ENCODE measurements around the gene ATP7B. TPM values are rescaled to one million over a fixed set of nuclear protein-coding genes. Genes with fewer than 3 reads are reported as not detected.

ATP7B gene
- total RNA-seq, 8 experiments from 2014 or later, result 0.97 to 7.3 (median 5.6) TPM

- in situ Hi-C loops (cut with MboI; ENCODE audit: low pct_unique_long_range_greater_than_20kb in 2 of 9, low sequenced_read_pairs in 9 of 9, unreplicated experiment in 9 of 9), result no loop called here
- no peak overlapping the region for H3K4me3 ChIP-seq
- 36 to 100% (median 90%) methylated on average over 2 to 4 of the region's 5 CpGs; no CpG with 5 or more reads in 1 of the 10 experiments for WGBS, 10 experiments
- no peak for ATAC-seq (replicated peaks in 6 of 8)
- peaks cover 0 to 5% of the 10 kb centered on the region in 2 donors for H3K4me1 ChIP-seq (replicated peaks in 1 of 2)
- no peak overlapping the region for H3K27ac ChIP-seq
These were observed 49.5 kb downstream of the ATP7B start for GRCh38 chr13:51961493-51962403.

DNA sequence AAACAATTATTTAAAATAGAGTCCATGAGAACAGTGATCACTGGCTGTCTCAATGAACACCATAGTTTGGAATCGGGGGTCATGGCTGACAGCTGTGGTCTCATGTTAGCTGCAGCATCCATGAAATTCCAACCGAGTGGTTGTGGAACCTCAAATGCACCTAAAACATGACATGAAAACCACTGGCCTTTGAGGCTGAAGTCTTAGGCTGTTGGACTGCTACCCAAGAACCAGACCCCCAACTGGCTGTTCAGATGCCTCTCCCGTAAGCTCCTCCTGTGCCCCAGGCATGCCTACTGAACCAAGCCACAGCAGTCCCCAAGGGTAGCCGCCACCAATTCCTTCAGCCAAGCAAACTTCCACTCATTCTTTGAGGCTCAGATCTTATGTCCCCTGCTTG is 50.5 kb downstream of the ATP7B start:
- WGBS, 10 experiments, result 50 to 100% (median 93%) methylated on average over 1 to 3 of the region's 4 CpGs; no CpG with 5 or more reads in 4 of the 10 experiments
- H3K27ac ChIP-seq, result no peak overlapping the region
- in situ Hi-C loops (cut with MboI; ENCODE audit: low pct_unique_long_range_greater_than_20kb in 2 of 9, low sequenced_read_pairs in 9 of 9, unreplicated experiment in 9 of 9), result no loop called here
- ATAC-seq (replicated peaks in 6 of 8), result no peak
- H3K4me3 ChIP-seq, result no peak overlapping the region
- H3K4me1 ChIP-seq (replicated peaks in 1 of 2), result peaks cover 0 to 5% of the 10 kb centered on the region in 2 donors

DNA sequence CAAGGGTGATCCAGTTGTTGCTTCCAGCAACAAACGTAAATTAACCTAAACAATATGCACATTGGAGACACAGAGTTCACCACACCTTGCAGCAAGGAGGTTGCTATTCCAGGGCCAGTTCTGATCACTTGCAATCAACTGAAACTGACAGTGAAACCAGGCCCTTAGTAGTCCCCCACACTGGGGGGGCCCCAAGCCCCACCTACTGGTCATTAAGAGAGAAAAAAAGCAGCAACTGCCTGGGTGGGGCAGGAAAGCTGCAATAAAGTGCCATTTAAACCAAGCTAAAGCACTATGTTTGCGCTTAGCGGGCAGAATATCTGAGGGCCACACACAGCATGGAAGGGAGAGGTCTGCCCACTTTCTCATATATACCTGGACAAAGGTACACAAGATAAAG is 51.5 kb downstream of the ATP7B start:
- no peak overlapping the region for H3K27ac ChIP-seq
- H3K4me3 ChIP-seq, result no peak overlapping the region
- 75 to 100% (median 94%) methylated on average over 1 to 3 of the region's 3 CpGs; no CpG with 5 or more reads in 3 of the 10 experiments for WGBS, 10 experiments
- H3K4me1 ChIP-seq (replicated peaks in 1 of 2), result peaks cover 0 to 5% of the 10 kb centered on the region in 2 donors
- ATAC-seq (replicated peaks in 6 of 8), result peak in 1 of 8 experiments; percentile 43
- in situ Hi-C loops (cut with MboI; ENCODE audit: low pct_unique_long_range_greater_than_20kb in 2 of 9, low sequenced_read_pairs in 9 of 9, unreplicated experiment in 9 of 9), result no loop called here

- in situ Hi-C loops (cut with MboI; ENCODE audit: low pct_unique_long_range_greater_than_20kb in 2 of 9, low sequenced_read_pairs in 9 of 9, unreplicated experiment in 9 of 9), result no loop called here
- WGBS, 10 experiments, result 52 to 100% (median 84%) methylated on average over 1 to 7 of the region's 8 CpGs; no CpG with 5 or more reads in 2 of the 10 experiments
- no peak for ATAC-seq (replicated peaks in 6 of 8)
- Histone ChIP-seq H3K4me3 (no peak overlapping the region), H3K27ac (no peak overlapping the region), H3K4me1 (replicated peaks in 1 of 2) (peaks cover 0 to 5% of the 10 kb centered on the region in 2 donors)
These were observed 53.1 kb downstream of the ATP7B start for GRCh38 chr13:51958217-51958547.

- 0 to 100% (median 67%) methylated on average over 1 to 6 of the region's 9 CpGs; no CpG with 5 or more reads in 2 of the 10 experiments for WGBS, 10 experiments
- H3K27ac ChIP-seq, result no peak overlapping the region
- in situ Hi-C loops (cut with MboI; ENCODE audit: low pct_unique_long_range_greater_than_20kb in 2 of 9, low sequenced_read_pairs in 9 of 9, unreplicated experiment in 9 of 9), result no loop called here
These were observed 53.7 kb downstream of the ATP7B start for GRCh38 chr13:51957377-51958216.

DNA sequence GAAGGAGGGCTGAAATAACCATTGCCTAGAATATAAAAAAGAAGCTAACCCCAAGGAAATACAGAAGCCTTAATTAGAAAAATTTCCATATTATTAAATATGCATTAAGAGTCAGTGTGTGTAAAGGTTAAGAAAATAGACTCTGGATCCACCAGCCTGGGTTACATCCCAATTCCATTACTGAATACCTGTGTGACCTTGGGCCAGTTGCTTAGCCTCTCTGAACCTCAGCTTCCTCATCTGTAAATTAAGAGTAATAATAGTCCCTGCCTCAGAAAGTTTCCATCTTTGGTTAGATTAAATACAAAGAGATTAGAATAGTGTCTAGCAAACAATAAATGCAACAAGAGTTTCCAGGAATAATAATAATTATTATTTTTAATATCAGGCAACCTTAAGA is 54.5 kb downstream of the ATP7B start:
- Histone ChIP-seq H3K4me1 (replicated peaks in 1 of 2) (peaks cover 0 to 5% of the 10 kb centered on the region in 2 donors), H3K27ac (no peak overlapping the region), H3K4me3 (no peak overlapping the region)
- in situ Hi-C loops (cut with MboI; ENCODE audit: low pct_unique_long_range_greater_than_20kb in 2 of 9, low sequenced_read_pairs in 9 of 9, unreplicated experiment in 9 of 9), result no loop called here
- ATAC-seq (replicated peaks in 6 of 8), result no peak

More at GRCh38 chr13:51957377-51958216, 53.7 kb downstream of the ATP7B start:
- Histone ChIP-seq H3K4me1 (replicated peaks in 1 of 2) (peaks cover 0 to 5% of the 10 kb centered on the region in 2 donors), H3K4me3 (no peak overlapping the region)
- ATAC-seq (replicated peaks in 6 of 8), result no peak

- ATAC-seq (replicated peaks in 6 of 8), result peak in 2 of 8 experiments; percentile 26 to 64
- in situ Hi-C loops (cut with MboI; ENCODE audit: low pct_unique_long_range_greater_than_20kb in 2 of 9, low sequenced_read_pairs in 9 of 9, unreplicated experiment in 9 of 9), result no loop called here
These were observed 55.2 kb downstream of the ATP7B start for GRCh38 chr13:51955816-51956603.

DNA sequence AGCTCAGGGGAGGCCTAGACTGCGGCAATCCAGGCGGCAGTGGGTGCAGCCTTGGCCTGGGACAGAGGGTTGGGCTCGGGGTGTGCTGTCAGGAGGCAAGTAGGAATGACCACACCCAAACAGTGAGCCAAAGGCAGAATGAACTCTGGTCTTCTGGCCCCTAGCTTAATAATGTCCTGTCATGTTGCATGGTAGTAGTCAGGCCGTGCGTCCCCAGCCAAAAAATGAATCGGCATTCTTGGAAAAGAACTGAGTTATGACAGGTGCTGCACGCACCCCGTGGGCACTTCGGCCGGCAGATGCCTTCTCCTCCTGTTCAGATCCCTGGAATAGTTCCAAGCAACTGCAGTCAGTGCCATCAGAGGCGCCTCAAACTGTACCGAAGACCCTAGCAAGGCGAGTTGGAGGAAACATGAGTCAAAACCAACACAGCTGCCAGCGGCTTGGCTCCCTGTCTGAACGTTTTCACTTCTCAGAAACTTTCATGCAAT is 55.9 kb downstream of the ATP7B start:
- WGBS, 10 experiments, result 50 to 100% (median 84%) methylated on average over 1 to 13 of the region's 15 CpGs; no CpG with 5 or more reads in 3 of the 10 experiments
- Histone ChIP-seq H3K4me1 (replicated peaks in 1 of 2) (peaks cover 0 to 5% of the 10 kb centered on the region in 2 donors), H3K4me3 (no peak overlapping the region), H3K27ac (no peak overlapping the region)
- in situ Hi-C loops (cut with MboI; ENCODE audit: low pct_unique_long_range_greater_than_20kb in 2 of 9, low sequenced_read_pairs in 9 of 9, unreplicated experiment in 9 of 9), result no loop called here
- ATAC-seq (replicated peaks in 6 of 8), result no peak

More at GRCh38 chr13:51955816-51956603, 55.2 kb downstream of the ATP7B start:
- 33 to 98% (median 70%) methylated on average over 1 to 8 of the region's 16 CpGs; no CpG with 5 or more reads in 1 of the 10 experiments for WGBS, 10 experiments
- H3K4me1 ChIP-seq (replicated peaks in 1 of 2), result peaks cover 0 to 5% of the 10 kb centered on the region in 2 donors
- no peak overlapping the region for H3K27ac ChIP-seq
- H3K4me3 ChIP-seq, result no peak overlapping the region

- peaks cover 0 to 4% of the 10 kb centered on the region in 2 donors for H3K4me1 ChIP-seq (replicated peaks in 1 of 2)
- H3K4me3 ChIP-seq, result no peak overlapping the region
- in situ Hi-C loops (cut with MboI; ENCODE audit: low pct_unique_long_range_greater_than_20kb in 2 of 9, low sequenced_read_pairs in 9 of 9, unreplicated experiment in 9 of 9), result no loop called here
- WGBS, 10 experiments, result 53 to 100% (median 85%) methylated on average over 1 to 3 of the region's 3 CpGs
- H3K27ac ChIP-seq, result no peak overlapping the region
- ATAC-seq (replicated peaks in 6 of 8), result no peak
These were observed 57.7 kb downstream of the ATP7B start for GRCh38 chr13:51953347-51954195.

DNA sequence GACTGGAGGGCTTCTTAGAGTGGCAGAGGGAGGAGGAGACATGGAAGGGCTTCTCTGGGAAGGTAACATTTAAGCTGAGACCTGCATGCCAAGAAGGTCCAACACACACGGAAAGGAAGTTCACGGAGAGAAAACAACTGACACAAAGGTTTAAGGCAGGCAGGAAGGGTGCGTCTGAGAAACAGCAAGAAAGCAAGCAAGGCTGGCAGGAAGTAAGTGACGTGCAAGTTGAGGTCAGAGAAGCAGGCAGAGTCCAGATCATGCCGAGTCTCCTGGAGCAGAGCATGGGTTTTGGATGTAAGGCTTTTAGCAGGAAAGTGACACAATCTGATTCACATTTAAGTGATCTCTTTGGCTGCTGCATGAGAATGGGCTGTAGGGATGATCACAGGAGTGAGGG is 60.5 kb downstream of the ATP7B start:
- Histone ChIP-seq H3K4me3 (no peak overlapping the region), H3K27ac (no peak overlapping the region), H3K4me1 (replicated peaks in 1 of 2) (no peaks in the 10 kb centered on the region)
- WGBS, 10 experiments, result 47 to 100% (median 89%) methylated on average over 2 to 5 of the region's 5 CpGs; no CpG with 5 or more reads in 2 of the 10 experiments
- in situ Hi-C loops (cut with MboI; ENCODE audit: low pct_unique_long_range_greater_than_20kb in 2 of 9, low sequenced_read_pairs in 9 of 9, unreplicated experiment in 9 of 9), result no loop called here
- ATAC-seq (replicated peaks in 6 of 8), result no peak

- no peaks in the 10 kb centered on the region for H3K4me1 ChIP-seq (replicated peaks in 1 of 2)
- WGBS, 10 experiments, result 46 to 100% (median 90%) methylated on average over 1 to 7 of the region's 15 CpGs; no CpG with 5 or more reads in 3 of the 10 experiments
- no peak overlapping the region for H3K4me3 ChIP-seq
- H3K27ac ChIP-seq, result no peak overlapping the region
- no peak for ATAC-seq (replicated peaks in 6 of 8)
- in situ Hi-C loops (cut with MboI; ENCODE audit: low pct_unique_long_range_greater_than_20kb in 2 of 9, low sequenced_read_pairs in 9 of 9, unreplicated experiment in 9 of 9), result no loop called here
These were observed 65.0 kb downstream of the ATP7B start for GRCh38 chr13:51946163-51946669.
